HCT116 (cell line): ENCODE data around the gene ABL2.

Source experiments
- CBX3 ChIP-seq: IDR thresholded peaks from 2 replicates; pipeline ENCODE4 v1.6.1; 2012; ENCODE audit warnings: low read depth
- EZH2 ChIP-seq: fragments of 200-600 bp; sonication (generic); IDR thresholded peaks from 2 replicates; pipeline ENCODE4 v1.6.1; 2017; ENCODE audit warnings: antibody characterized with exemption, mixed run types
- POLR2A ChIP-seq: IDR thresholded peaks from 2 replicates; pipeline ENCODE4 v1.7.0; 2011; ENCODE audit warnings: borderline replicate concordance; ENCODE audit not compliant: insufficient read depth, insufficient read length; ENCODE audit errors: extremely low read depth
- RAD21 ChIP-seq: IDR thresholded peaks from 2 replicates; pipeline ENCODE4 v1.6.1; 2012; ENCODE audit warnings: low read depth, mild to moderate bottlenecking
- ZFX ChIP-seq: fragments of 450-650 bp; IDR thresholded peaks from 2 replicates; pipeline ENCODE4 v1.6.1; 2017
- ZNF274 ChIP-seq: fragments of 200-500 bp; sonication (Bioruptor generic); IDR thresholded peaks from 2 replicates; pipeline ENCODE4 v1.6.1; 2014; ENCODE audit warnings: mild to moderate bottlenecking, low read depth, low read length, inconsistent platforms
- TF ChIP-seq, protein P1 (sequence below), 3 experiments: fragments of 200-600 bp in 1 of 3; sonication (generic) in 1 of 3; IDR thresholded peaks in 2 of 3; conservative IDR thresholded peaks in 1 of 3; 2 replicates each; pipeline ENCODE4 v1.5.1; 2012 to 2017; ENCODE audit warnings: low read depth in 2 of 3, low read length in 2 of 3, antibody characterized with exemption in 1 of 3, borderline replicate concordance in 1 of 3, control low read depth in 1 of 3, mild to moderate bottlenecking in 1 of 3, mixed read lengths in 1 of 3, mixed run types in 1 of 3, moderate library complexity in 1 of 3; ENCODE audit not compliant: insufficient read depth in 1 of 3

DNA sequence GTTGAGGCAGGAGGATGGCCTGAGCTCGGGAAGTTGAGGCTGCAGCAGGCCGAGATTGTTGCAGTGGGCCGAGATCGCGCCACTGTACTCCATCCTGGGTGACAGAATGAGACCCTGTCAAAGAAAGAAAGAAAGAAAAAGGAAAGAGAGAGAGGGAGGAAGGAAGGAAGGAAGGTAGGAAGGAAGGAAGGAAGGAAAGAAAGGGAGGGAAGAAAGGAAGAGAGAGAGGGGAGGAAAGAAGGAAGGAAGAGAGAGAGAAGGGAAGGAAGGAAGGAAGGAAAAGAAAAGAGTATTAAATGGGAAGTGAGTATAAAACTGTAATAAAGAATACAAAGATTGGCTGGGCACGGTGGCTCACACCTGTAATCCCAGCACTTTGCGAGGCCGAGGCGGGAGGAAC is 18.4 kb upstream of the ABL2 start:
- no peak for TF ChIP-seq ZFX
- TF ChIP-seq ZNF274, result no peak
- no peak for TF ChIP-seq CBX3
- TF ChIP-seq EZH2, result no peak
- TF ChIP-seq, protein P1, sequence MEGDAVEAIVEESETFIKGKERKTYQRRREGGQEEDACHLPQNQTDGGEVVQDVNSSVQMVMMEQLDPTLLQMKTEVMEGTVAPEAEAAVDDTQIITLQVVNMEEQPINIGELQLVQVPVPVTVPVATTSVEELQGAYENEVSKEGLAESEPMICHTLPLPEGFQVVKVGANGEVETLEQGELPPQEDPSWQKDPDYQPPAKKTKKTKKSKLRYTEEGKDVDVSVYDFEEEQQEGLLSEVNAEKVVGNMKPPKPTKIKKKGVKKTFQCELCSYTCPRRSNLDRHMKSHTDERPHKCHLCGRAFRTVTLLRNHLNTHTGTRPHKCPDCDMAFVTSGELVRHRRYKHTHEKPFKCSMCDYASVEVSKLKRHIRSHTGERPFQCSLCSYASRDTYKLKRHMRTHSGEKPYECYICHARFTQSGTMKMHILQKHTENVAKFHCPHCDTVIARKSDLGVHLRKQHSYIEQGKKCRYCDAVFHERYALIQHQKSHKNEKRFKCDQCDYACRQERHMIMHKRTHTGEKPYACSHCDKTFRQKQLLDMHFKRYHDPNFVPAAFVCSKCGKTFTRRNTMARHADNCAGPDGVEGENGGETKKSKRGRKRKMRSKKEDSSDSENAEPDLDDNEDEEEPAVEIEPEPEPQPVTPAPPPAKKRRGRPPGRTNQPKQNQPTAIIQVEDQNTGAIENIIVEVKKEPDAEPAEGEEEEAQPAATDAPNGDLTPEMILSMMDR (IDR thresholded peaks at IDR 0.05 in 2 of 3, conservative IDR thresholded peaks at IDR 0.05 in 1 of 3; ENCODE audit: borderline replicate concordance in 1 of 3, insufficient read depth in 1 of 3, low read depth in 2 of 3, low read length in 2 of 3), result no peak
- no peak for TF ChIP-seq POLR2A
- no peak for TF ChIP-seq RAD21
